Endothelial cell of umbilical vein (primary cell): ENCODE results near the gene TSEN2.

ENCODE experiments used
- CTCF ChIP-seq, 2 donors: IDR thresholded peaks; 1 replicate in 1 of 2; 2 replicates in 1 of 2; pipeline ENCODE4 v1.5.1; 2011; ENCODE audit warnings: low read length in 2 of 2, mild to moderate bottlenecking in 2 of 2, moderate library complexity in 2 of 2, control low read depth in 1 of 2, inconsistent platforms in 1 of 2, low read depth in 1 of 2; ENCODE audit not compliant: insufficient read depth in 1 of 2; ENCODE audit errors: extremely low read depth in 1 of 2
- EZH2 ChIP-seq: IDR thresholded peaks from 2 replicates; pipeline ENCODE4 v1.6.1; 2012; ENCODE audit warnings: borderline replicate concordance, low read depth, mild to moderate bottlenecking, moderate library complexity, low read length, inconsistent platforms; ENCODE audit not compliant: severe bottlenecking
- FOS ChIP-seq: IDR thresholded peaks from 2 replicates; pipeline ENCODE4 v1.6.1; 2011; ENCODE audit warnings: mild to moderate bottlenecking, low read length, moderate library complexity, borderline replicate concordance; ENCODE audit not compliant: insufficient read depth
- GATA2 ChIP-seq: IDR thresholded peaks from 2 replicates; pipeline ENCODE4 v1.7.0; 2011; ENCODE audit warnings: low read depth, mild to moderate bottlenecking, moderate library complexity, mixed read lengths, low read length; ENCODE audit not compliant: insufficient read length, insufficient read depth
- JUN ChIP-seq: IDR thresholded peaks from 2 replicates; pipeline ENCODE4 v1.6.1; 2011; ENCODE audit warnings: borderline replicate concordance, low read depth; ENCODE audit not compliant: insufficient read length, insufficient read depth
- MAX ChIP-seq: IDR thresholded peaks from 2 replicates; pipeline ENCODE4 v1.6.1; 2011; ENCODE audit not compliant: insufficient read depth, insufficient read length
- POLR2A ChIP-seq: IDR thresholded peaks from 2 replicates; pipeline ENCODE4 v1.6.1; 2012; ENCODE audit warnings: low read depth, mild to moderate bottlenecking, control low read depth, low read length
- POLR2AphosphoS5 ChIP-seq: IDR thresholded peaks from 2 replicates; pipeline ENCODE4 v1.6.1; 2012; ENCODE audit warnings: low read depth, mild to moderate bottlenecking, control low read depth, low read length, moderate library complexity; ENCODE audit not compliant: insufficient read depth

- no peak for TF ChIP-seq MAX
- no peak for TF ChIP-seq POLR2A
- TF ChIP-seq CTCF (IDR thresholded peaks at IDR 0.05; ENCODE audit: extremely low read depth in 1 of 2, insufficient read depth in 1 of 2, low read depth in 1 of 2, low read length in 2 of 2), result no peak
- TF ChIP-seq EZH2, result no peak
- TF ChIP-seq FOS, result no peak
- no peak for TF ChIP-seq GATA2
- no peak for TF ChIP-seq POLR2AphosphoS5
- no peak for TF ChIP-seq JUN
Measured at GRCh38 chr3:12487336-12487735, 3.1 kb downstream of the TSEN2 start.
